Measurements from ENCODE around the gene TIE1.

The TIE1 gene

GRCh38 chr1:43300378-43301094 lies at the start of gene TIE1:
TIE1 (plus strand) TSS chr1:43300982; CDS start chr1:43301072, 90 bp downstream.
- DNase-seq (ENCODE audit: low spot score) = no peak

- DNase-seq (ENCODE audit: low spot score) = no peak
Measured at GRCh38 chr1:43251024-43251423, 49.8 kb upstream of the TIE1 start.

- no peak for DNase-seq (ENCODE audit: low spot score)
Measured at GRCh38 chr1:43252225-43252624, 48.6 kb upstream of the TIE1 start.

- no peak for DNase-seq (ENCODE audit: low spot score)
Measured at GRCh38 chr1:43253173-43253572, 47.6 kb upstream of the TIE1 start.

- no peak for DNase-seq (ENCODE audit: low spot score)
Measured at GRCh38 chr1:43253876-43254275, 46.9 kb upstream of the TIE1 start.

GRCh38 chr1:43255438-43256210 lies 45.2 kb upstream of the TIE1 start:
- no peak for DNase-seq (ENCODE audit: low spot score)

- DNase-seq (ENCODE audit: low spot score) = no peak
Measured at GRCh38 chr1:43256675-43257570, 43.9 kb upstream of the TIE1 start.

- no peak for DNase-seq (ENCODE audit: low spot score)
Measured at GRCh38 chr1:43258370-43258769, 42.4 kb upstream of the TIE1 start.

- no peak for DNase-seq (ENCODE audit: low spot score)
Measured at GRCh38 chr1:43265431-43265830, 35.4 kb upstream of the TIE1 start.

GRCh38 chr1:43266881-43267280 lies 33.9 kb upstream of the TIE1 start:
- no peak for DNase-seq (ENCODE audit: low spot score)

GRCh38 chr1:43267291-43267805 lies 33.4 kb upstream of the TIE1 start:
- no peak for DNase-seq (ENCODE audit: low spot score)

GRCh38 chr1:43267818-43268425 lies 32.9 kb upstream of the TIE1 start:
- DNase-seq (ENCODE audit: low spot score) = no peak

- no peak for DNase-seq (ENCODE audit: low spot score)
Measured at GRCh38 chr1:43269627-43270375, 31.0 kb upstream of the TIE1 start, which contains the start of gene TMEM125. TMEM125 (plus strand) TSS chr1:43269983; CDS start chr1:43272723, 2,740 bp downstream.

GRCh38 chr1:43270421-43271095 lies 30.2 kb upstream of the TIE1 start:
- no peak for DNase-seq (ENCODE audit: low spot score)

- DNase-seq (ENCODE audit: low spot score) = no peak
Measured at GRCh38 chr1:43271186-43272118, 29.3 kb upstream of the TIE1 start.

GRCh38 chr1:43272161-43272560 lies 28.6 kb upstream of the TIE1 start:
- DNase-seq (ENCODE audit: low spot score) = no peak

GRCh38 chr1:43272576-43273571 lies 27.9 kb upstream of the TIE1 start:
- no peak for DNase-seq (ENCODE audit: low spot score)

GRCh38 chr1:43273708-43274107 lies 27.1 kb upstream of the TIE1 start:
- no peak for DNase-seq (ENCODE audit: low spot score)

Data from hematopoietic multipotent progenitor cell treated with erythropoietin and hydrocortisone succinate and interleukin-3 and kit ligand, for 17 days (in vitro differentiated cells).